Keratinocyte (primary cell): Measurements from ENCODE around the gene E4F1. TPM values are rescaled to one million over a fixed set of nuclear protein-coding genes. Genes with fewer than 3 reads are reported as not detected.

Source experiments
- DNase-seq: peaks from one replicate; pipeline ENCODE4 v3.0.0-alpha.2; 2011; ENCODE audit warnings: low read depth, missing footprints, low spot score
- FAIRE-seq: peaks from 2 replicates; lab custom pipeline; 2011; peaks lifted over from hg19 to GRCh38; lab: Jason Lieb, UNC
- H2AFZ ChIP-seq: 2 replicates; pipeline ENCODE4 v1.6.0; 2012; ENCODE audit warnings: low read length, control low read depth, inconsistent platforms; ENCODE audit not compliant: control insufficient read depth
- H3K27ac ChIP-seq: 2 replicates; pipeline ENCODE4 v1.5.1; 2011; ENCODE audit warnings: low read length; ENCODE audit not compliant: control insufficient read depth, insufficient read depth
- H3K27me3 ChIP-seq: 3 replicates; pipeline ENCODE4 v1.6.0; 2011; ENCODE audit warnings: low read length; ENCODE audit not compliant: control insufficient read depth, insufficient read depth; ENCODE audit errors: extremely low read depth
- H3K36me3 ChIP-seq, 2 experiments: 2 replicates in 1 of 2; 3 replicates in 1 of 2; pipeline ENCODE4 v1.5.1; 2011; ENCODE audit warnings: low read length in 2 of 2, mild to moderate bottlenecking in 1 of 2; ENCODE audit not compliant: control insufficient read depth in 2 of 2, insufficient read depth in 2 of 2; ENCODE audit errors: extremely low read depth in 1 of 2
- H3K4me1 ChIP-seq: 3 replicates; pipeline ENCODE4 v1.5.1; 2011; ENCODE audit warnings: low read length; ENCODE audit not compliant: control insufficient read depth, insufficient read depth; ENCODE audit errors: extremely low read depth
- H3K4me2 ChIP-seq: 3 replicates; pipeline ENCODE4 v1.6.0; 2011; ENCODE audit warnings: low read depth, low read length; ENCODE audit not compliant: control insufficient read depth, insufficient read depth; ENCODE audit errors: extremely low read depth
- H3K4me3 ChIP-seq, 3 experiments: fragments of 200-600 bp in 1 of 3; sonication (generic) in 1 of 3; 2 replicates in 2 of 3; 3 replicates in 1 of 3; pipeline ENCODE4 v1.5.1; 2011 to 2016; ENCODE audit warnings: low read length in 3 of 3, mild to moderate bottlenecking in 3 of 3, control low read depth in 2 of 3, inconsistent platforms in 1 of 3, low read depth in 1 of 3, mixed read lengths in 1 of 3, mixed run types in 1 of 3, moderate library complexity in 1 of 3; ENCODE audit not compliant: control insufficient read depth in 2 of 3, insufficient read depth in 2 of 3; ENCODE audit errors: extremely low read depth in 1 of 3
- H3K79me2 ChIP-seq: 2 replicates; pipeline ENCODE4 v1.6.0; 2012; ENCODE audit warnings: low read length; ENCODE audit not compliant: control insufficient read depth, insufficient read depth
- H3K9ac ChIP-seq: 3 replicates; pipeline ENCODE4 v1.6.0; 2011; ENCODE audit warnings: low read length; ENCODE audit not compliant: control insufficient read depth, insufficient read depth; ENCODE audit errors: extremely low read depth
- H3K9me1 ChIP-seq: 3 replicates; pipeline ENCODE4 v1.6.0; 2011; ENCODE audit warnings: low read length; ENCODE audit not compliant: control insufficient read depth, insufficient read depth; ENCODE audit errors: extremely low read depth
- H3K9me3 ChIP-seq: 2 replicates; pipeline ENCODE4 v1.5.1; 2012; ENCODE audit warnings: low read depth, low read length; ENCODE audit not compliant: control insufficient read depth
- H4K20me1 ChIP-seq: 3 replicates; pipeline ENCODE4 v1.6.0; 2011; ENCODE audit warnings: low read length; ENCODE audit not compliant: control insufficient read depth, insufficient read depth; ENCODE audit errors: extremely low read depth
- CTCF ChIP-seq, 3 experiments: IDR thresholded peaks in 1 of 3; conservative IDR thresholded peaks in 1 of 3; optimal IDR thresholded peaks in 1 of 3; 2 replicates in 2 of 3; 3 replicates in 1 of 3; pipeline versions ENCODE3 to v1.5.1; 2011; ENCODE audit warnings: low read length in 3 of 3, mild to moderate bottlenecking in 3 of 3, moderate library complexity in 2 of 3, control low read depth in 1 of 3, inconsistent platforms in 1 of 3; ENCODE audit not compliant: insufficient read depth in 2 of 3; ENCODE audit errors: extremely low read depth in 1 of 3
- EZH2 ChIP-seq: IDR thresholded peaks from one replicate; pipeline ENCODE4 v1.6.1; 2012; ENCODE audit warnings: inconsistent platforms, mild to moderate bottlenecking, low read length, moderate library complexity
- dilution Hi-C: fragments of 300-500 bp; cut with MboI; formaldehyde crosslinking; loops from one replicate; pipeline ENCODE4 v1.7.0; 2020; ENCODE audit warnings: low sequenced_read_pairs; ENCODE audit not compliant: extremely low pct_ligation_motif_present
- polyA plus RNA-seq, 5 experiments: library from polyadenylated mRNA; depleted of rRNA in 3 of 5; stranded (reverse) in 3 of 5; stranded (forward) in 1 of 5; unstranded in 1 of 5; fragments of >200 nt; gene quantifications; 1 replicate in 1 of 5; 2 replicates in 3 of 5; 3 replicates in 1 of 5; pipeline versions ENCODE4 v1.2.1 to v1.2.3, GENCODE V29; 2011 to 2012; ENCODE audit warnings: missing spikeins in 2 of 5, low read depth in 1 of 5, low replicate concordance in 1 of 5

Gene E4F1
- polyA plus RNA-seq, 1 donor (not counting 4 experiments of a cell fraction or from before 2014, with no cell fraction given): 10.5 TPM

- H3K4me1 ChIP-seq: no peaks in the 10 kb centered on the region
- dilution Hi-C loops: no loop called here
- H4K20me1 ChIP-seq: no peaks in the 10 kb centered on the region
- H3K9me1 ChIP-seq: no peaks in the 10 kb centered on the region
- no peak for TF ChIP-seq EZH2
- no peak for TF ChIP-seq CTCF (optimal IDR thresholded peaks at IDR 0.05 in 1 of 3, IDR thresholded peaks at IDR 0.05 in 1 of 3, conservative IDR thresholded peaks at IDR 0.05 in 1 of 3; ENCODE audit: extremely low read depth in 1 of 3, insufficient read depth in 2 of 3, low read length in 3 of 3)
- no peak overlapping the region for H3K27ac ChIP-seq
- H3K4me2 ChIP-seq: no peak overlapping the region
- DNase-seq (no peak), FAIRE-seq (no peak)
- H3K79me2 ChIP-seq: no peaks in the 10 kb centered on the region
- no peak overlapping the region for H3K9ac ChIP-seq
- no peaks in the 10 kb centered on the region for H3K9me3 ChIP-seq
- no peak overlapping the region for H3K4me3 ChIP-seq
- no peak overlapping the region for H2AFZ ChIP-seq
- peaks cover 0 to 1% of the 10 kb centered on the region in 2 experiments for H3K36me3 ChIP-seq
- H3K27me3 ChIP-seq: no peaks in the 10 kb centered on the region
These were observed 52.3 kb downstream of the E4F1 start for GRCh38 chr16:2275476-2276367.

DNA sequence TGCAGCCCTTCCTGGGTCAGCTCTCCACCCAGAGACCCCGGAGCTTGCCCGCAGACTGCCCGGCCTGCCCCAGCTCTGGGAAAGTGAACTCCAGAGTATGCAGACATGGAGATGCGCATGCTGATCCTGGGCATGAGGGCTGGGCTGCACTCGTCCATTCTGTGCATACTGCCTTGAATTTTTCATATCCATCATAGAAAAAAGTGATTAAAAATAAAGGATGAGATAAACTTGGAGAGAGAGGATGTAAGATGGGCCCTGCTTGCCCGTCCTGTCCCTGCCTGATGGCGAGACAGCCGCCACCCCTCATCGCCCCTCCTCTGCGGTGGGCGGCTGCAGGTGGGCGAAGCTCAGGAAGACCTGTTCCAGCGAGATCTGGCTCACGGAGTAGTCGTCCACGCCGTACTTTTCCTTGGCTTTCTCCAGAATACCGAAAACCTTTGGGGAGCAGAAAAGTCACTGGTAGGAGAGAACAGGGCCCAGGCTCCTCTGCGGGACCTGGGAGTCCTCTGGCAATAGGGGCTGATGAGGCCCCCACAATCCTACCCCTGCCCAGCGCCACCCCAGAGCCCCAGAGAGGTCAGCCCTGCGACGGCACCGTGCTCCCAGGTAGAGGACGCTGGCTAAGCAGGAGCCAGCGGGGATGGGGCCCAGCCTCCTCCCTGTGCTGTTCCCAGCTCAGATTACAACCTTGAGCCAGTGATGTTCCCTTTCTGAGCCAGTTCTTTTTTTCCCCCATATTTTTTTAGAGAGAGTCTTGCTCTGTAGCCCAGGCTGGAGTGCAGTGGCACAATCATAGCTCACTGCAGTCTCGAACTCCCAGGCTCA lies 53.2 kb downstream of the E4F1 start:
- no peak for DNase-seq

More for the DNA sequence above, 53.2 kb downstream of the E4F1 start:
- H3K36me3 ChIP-seq: peaks cover 0 to 1% of the 10 kb centered on the region in 2 experiments
- H3K4me3 ChIP-seq: no peak overlapping the region
- TF ChIP-seq CTCF (optimal IDR thresholded peaks at IDR 0.05 in 1 of 3, IDR thresholded peaks at IDR 0.05 in 1 of 3, conservative IDR thresholded peaks at IDR 0.05 in 1 of 3; ENCODE audit: extremely low read depth in 1 of 3, insufficient read depth in 2 of 3, low read length in 3 of 3) (no peak), EZH2 (no peak)
- FAIRE-seq: no peak
- no peaks in the 10 kb centered on the region for H3K79me2 ChIP-seq
- H4K20me1 ChIP-seq: no peaks in the 10 kb centered on the region
- H3K27me3 ChIP-seq: no peaks in the 10 kb centered on the region
- no peaks in the 10 kb centered on the region for H3K4me1 ChIP-seq
- H3K9me1 ChIP-seq: no peaks in the 10 kb centered on the region
- dilution Hi-C loops: no loop called here
- no peak overlapping the region for H3K4me2 ChIP-seq
- H3K9ac ChIP-seq: no peak overlapping the region
- no peak overlapping the region for H2AFZ ChIP-seq
- no peaks in the 10 kb centered on the region for H3K9me3 ChIP-seq
- no peak overlapping the region for H3K27ac ChIP-seq
